K562 (cell line): Measurements from ENCODE around the gene SERPIND1. TPM values are rescaled to one million over a fixed set of nuclear protein-coding genes. Genes with fewer than 3 reads are reported as not detected.
A peak's percentile ranks its signal among the peaks of the same experiment; 100 is the strongest.

Experiments used
- ATAC-seq: fragments of 200-7000 bp; cut with Tn5 transposase; 3 replicates; pipeline ENCODE4 v1.9.1; 2020; ENCODE audit warnings: moderate library complexity
- BruUV-seq: library from RNA; stranded (reverse); fragments of 400-500 nt; replicated peaks from 2 replicates; lab custom pipeline; 2021; lab: Mats Ljungman, UMichigan
- CTCF ChIA-PET: fragments of 300-600 bp; formaldehyde crosslinking; extraction: SDS; loops from one replicate; lab custom pipeline; 2021; ENCODE audit warnings: low intra/inter-chr PET ratio; lab: Yijun Ruan, JAX
- POLR2A ChIA-PET: fragments of 300-600, 350-650 bp; sonication (Branson Sonifier 250); formaldehyde crosslinking; extraction: SDS; loops from one replicate; lab custom pipeline; 2021; ENCODE audit warnings: antibody characterized with exemption, inconsistent platforms; lab: Yijun Ruan, JAX
- DNase-seq, 4 experiments: peaks; one replicate each; pipeline versions ENCODE4 v3.0.0 to v3.0.0-alpha.2; 2011 to 2018; ENCODE audit warnings: low spot score in 3 of 4, mixed read lengths in 3 of 4; ENCODE audit errors: extremely low read depth in 1 of 4
- FAIRE-seq: peaks from 2 replicates; lab custom pipeline; 2011; peaks lifted over from hg19 to GRCh38; lab: Jason Lieb, UNC
- H2AFZ ChIP-seq: 2 replicates; pipeline ENCODE4 v1.6.0; 2011; ENCODE audit warnings: low read depth, low read length, control low read depth, inconsistent platforms
- H3K27ac ChIP-seq: fragments of 200-600 bp; 3 replicates; pipeline ENCODE4 v1.8.0; 2011; ENCODE audit warnings: low read depth, mild to moderate bottlenecking, control low read depth, inconsistent platforms, low read length, moderate library complexity, mixed read lengths; ENCODE audit errors: extremely low read depth
- H3K27me3 ChIP-seq, 2 experiments: fragments of 300-600 bp in 1 of 2; 2 replicates in 1 of 2; 3 replicates in 1 of 2; pipeline versions ENCODE4 v1.6.0 to v1.8.0; 2011; ENCODE audit warnings: inconsistent platforms in 2 of 2, low read length in 2 of 2, mild to moderate bottlenecking in 1 of 2, mixed read lengths in 1 of 2, moderate library complexity in 1 of 2; ENCODE audit not compliant: control insufficient read depth in 2 of 2, insufficient read depth in 2 of 2
- H3K36me3 ChIP-seq: fragments of 300-600 bp; 3 replicates; pipeline ENCODE4 v1.8.0; 2011; ENCODE audit warnings: mild to moderate bottlenecking, low read length, inconsistent platforms; ENCODE audit not compliant: control insufficient read depth, insufficient read depth
- H3K4me1 ChIP-seq, 2 experiments: fragments of 200-600 bp in 1 of 2; replicated peaks in 1 of 2; 2 replicates in 1 of 2; 3 replicates in 1 of 2; pipeline versions ENCODE4 v1.5.1 to v1.8.0; 2011; ENCODE audit warnings: inconsistent platforms in 2 of 2, low read length in 2 of 2, mild to moderate bottlenecking in 1 of 2, mixed read lengths in 1 of 2, moderate library complexity in 1 of 2; ENCODE audit not compliant: control insufficient read depth in 2 of 2, insufficient read depth in 2 of 2
- H3K4me2 ChIP-seq: 2 replicates; pipeline ENCODE4 v1.6.1; 2011; ENCODE audit warnings: low read length, control low read depth, inconsistent platforms, mixed read lengths; ENCODE audit not compliant: insufficient read depth
- H3K4me3 ChIP-seq: fragments of 200-600 bp; sonication (generic), shearing (Covaris generic); 2 replicates; pipeline ENCODE4 v1.5.1; 2016; ENCODE audit warnings: control low read depth, inconsistent platforms
- H3K79me2 ChIP-seq: fragments of 200-600 bp; 3 replicates; pipeline ENCODE4 v1.8.0; 2011; ENCODE audit warnings: low read length, inconsistent platforms; ENCODE audit not compliant: control insufficient read depth, insufficient read depth
- H3K9ac ChIP-seq, 2 experiments: 2 replicates each; pipeline versions ENCODE4 v1.6.0 to v1.6.1; 2011; ENCODE audit warnings: low read depth in 2 of 2, low read length in 2 of 2, control low read depth in 1 of 2, inconsistent platforms in 1 of 2, mild to moderate bottlenecking in 1 of 2, mixed read lengths in 1 of 2; ENCODE audit not compliant: insufficient read depth in 1 of 2
- H3K9me1 ChIP-seq: one replicate; pipeline ENCODE4 v1.6.0; 2011; ENCODE audit warnings: inconsistent platforms, mild to moderate bottlenecking, low read length, moderate library complexity; ENCODE audit not compliant: control insufficient read depth, insufficient read depth
- H3K9me3 ChIP-seq: replicated peaks from 2 replicates; pipeline ENCODE4 v1.5.1; 2011; ENCODE audit warnings: low read depth, low read length, inconsistent platforms; ENCODE audit not compliant: control insufficient read depth, insufficient read depth
- H4K20me1 ChIP-seq: replicated peaks from 2 replicates; pipeline ENCODE4 v1.6.1; 2011; ENCODE audit warnings: low read length, inconsistent platforms, mixed read lengths; ENCODE audit not compliant: control insufficient read depth, insufficient read depth
- ATF3 ChIP-seq, 2 experiments: fragments of 450-650 bp in 1 of 2; sonication (generic) in 1 of 2; formaldehyde crosslinking in 1 of 2; IDR thresholded peaks in 1 of 2; conservative IDR thresholded peaks in 1 of 2; 2 replicates each; pipeline versions ENCODE4 v1.6.1 to v1.8.1; 2016 to 2023; ENCODE audit warnings: mild to moderate bottlenecking in 2 of 2, moderate library complexity in 2 of 2, inconsistent platforms in 1 of 2, missing genetic modification reagents in 1 of 2
- ATF6 ChIP-seq: sonication (generic); formaldehyde crosslinking; IDR thresholded peaks from 2 replicates; pipeline ENCODE4 v1.4.0; 2020; ENCODE audit warnings: mild to moderate bottlenecking, missing genetic modification reagents
- DMBX1 ChIP-seq: fragments of 250-450 bp; sonication (Bioruptor Pico); IDR thresholded peaks from 2 replicates; pipeline ENCODE4 v1.8.0; 2022; ENCODE audit warnings: inconsistent platforms, mild to moderate bottlenecking, moderate library complexity, borderline replicate concordance
- E2F5 ChIP-seq: sonication (generic); formaldehyde crosslinking; IDR thresholded peaks from 2 replicates; pipeline ENCODE4 v1.8.0; 2022; ENCODE audit warnings: mild to moderate bottlenecking, missing genetic modification reagents
- HMG20A ChIP-seq: fragments of 450-650 bp; formaldehyde crosslinking; conservative IDR thresholded peaks from 2 replicates; pipeline ENCODE4 v1.4.0; 2020; ENCODE audit warnings: mild to moderate bottlenecking, mixed read lengths
- MTF1 ChIP-seq: fragments of 250-450 bp; sonication (Bioruptor Pico); IDR thresholded peaks from 2 replicates; pipeline ENCODE4 v1.9.0; 2021; ENCODE audit warnings: moderate library complexity, mild to moderate bottlenecking, inconsistent platforms, borderline replicate concordance
- PTTG1 ChIP-seq: fragments of 450-650 bp; IDR thresholded peaks from 2 replicates; pipeline ENCODE4 v1.6.1; 2016; ENCODE audit warnings: low read depth, mild to moderate bottlenecking, missing genetic modification characterization, missing compliant biosample characterization
- RBM22 ChIP-seq: fragments of 200-400 bp; formaldehyde crosslinking; IDR thresholded peaks from 2 replicates; pipeline ENCODE4 v1.6.1; 2018; ENCODE audit warnings: low read length, low read depth; ENCODE audit not compliant: poor library complexity, severe bottlenecking
- TCF7 ChIP-seq: sonication (generic); IDR thresholded peaks from 2 replicates; pipeline ENCODE4 v1.6.1; 2016; ENCODE audit warnings: antibody characterized with exemption, borderline replicate concordance
- ZFP36 ChIP-seq: fragments of 150-350 bp; IDR thresholded peaks from 2 replicates; pipeline ENCODE4 v1.6.1; 2018; ENCODE audit warnings: low read length, low read depth; ENCODE audit not compliant: partially characterized antibody
- ZFP91 ChIP-seq: sonication (generic); formaldehyde crosslinking; IDR thresholded peaks from 2 replicates; pipeline ENCODE4 v1.8.0; 2022; ENCODE audit warnings: mild to moderate bottlenecking, missing genetic modification reagents
- ZNF583 ChIP-seq: fragments of 250-450 bp; sonication (Bioruptor Pico); IDR thresholded peaks from 2 replicates; pipeline ENCODE4 v1.4.0; 2020
- ZNF668 ChIP-seq: fragments of 250-450 bp; sonication (Bioruptor Pico); IDR thresholded peaks from 2 replicates; pipeline ENCODE4 v1.8.0; 2022; ENCODE audit warnings: mild to moderate bottlenecking, inconsistent platforms
- WGBS: fragments of 100-300 bp; shearing (Covaris generic); methylation state at CpG from one replicate; pipeline ENCODE4 v1.1.6; 2016; ENCODE audit warnings: low coverage, mixed read lengths; ENCODE audit not compliant: insufficient coverage; ENCODE audit errors: missing lambda C conversion rate; 5-methylcytosine and 5-hydroxymethylcytosine counted together
- in situ Hi-C: fragments of 300-500 bp; cut with MboI; formaldehyde crosslinking; loops from 4 replicates; pipeline ENCODE4 v1.15.0; 2018; ENCODE audit warnings: inconsistent platforms, mixed read lengths
- intact Hi-C: fragments of 100-400 bp; cut with micrococcal nuclease; formaldehyde crosslinking; loops from 2 replicates; pipeline ENCODE4 v1.14.2; 2022
- polyA plus RNA-seq, 8 experiments: library from polyadenylated mRNA; depleted of rRNA in 4 of 8; stranded (reverse) in 5 of 8; unstranded in 3 of 8; fragments of >200 nt; fragmentation: Nextera tagmentation in 2 of 8; fragmentation: Illumina TruSeq in 1 of 8; extraction: Ambion mirVana in 2 of 8; extraction: Trizol in 1 of 8; gene quantifications; 2 replicates each; pipeline versions ENCODE4 v1.2.1 to v1.2.3, GENCODE V29; 2011 to 2014; ENCODE audit warnings: inconsistent platforms in 1 of 8, missing spikeins in 1 of 8
- total RNA-seq, 7 experiments: library from RNA; depleted of rRNA in 6 of 7; stranded (reverse); fragments of >200 nt in 6 of 7; fragmentation: Illumina TruSeq in 2 of 7; extraction: Trizol in 2 of 7; gene quantifications; 2 replicates each; pipeline versions ENCODE4 v1.2.1 to v1.2.3, GENCODE V29; 2011 to 2021; ENCODE audit warnings: low replicate concordance in 1 of 7

The SERPIND1 gene
- total and polyA plus RNA-seq, 9 of the 15 experiments (the other 6 are each of a cell fraction or from before 2014, with no cell fraction given), result 0.04 to 0.11 (median 0.09) TPM; not detected in 6

- Histone ChIP-seq H4K20me1 (peaks cover 83% of the 10 kb centered on the region), H2AFZ (no peak overlapping the region), H3K27me3 (no peaks in the 10 kb centered on the region), H3K4me3 (no peak overlapping the region), H3K36me3 (peaks cover 28% of the 10 kb centered on the region; the same call in 2 of the 3 replicates), H3K9ac (peak overlapping the region in 1 of 2 experiments; percentile 51; a peak in 3 of 4 replicates), H3K27ac (no peak overlapping the region), H3K9me1 (peaks cover 12% of the 10 kb centered on the region), H3K9me3 (no peaks in the 10 kb centered on the region), H3K79me2 (no peaks in the 10 kb centered on the region), H3K4me1 (peaks cover 21 to 32% of the 10 kb centered on the region in 2 experiments), H3K4me2 (no peak overlapping the region)
- ChIA-PET CTCF (interaction anchor here (0.5 to 1.3 kb wide), 3 partner anchors 20 to 134 kb away, joined by 3 to 4 read pairs (median 3); no protein-coding TSS in a partner anchor), POLR2A (interaction anchor here (0.7 to 2.0 kb wide), 6 partner anchors 9 to 35 kb away, joined by 3 to 9 read pairs (median 4); no protein-coding TSS in a partner anchor)
- peak in 1 of 4 experiments; percentile 63 for DNase-seq
- ATAC-seq, result no peak
- in situ Hi-C loops, result loop anchor here (25.0 kb wide), 2 partner anchors 356 to 1944 kb away; no protein-coding TSS in a partner anchor
- FAIRE-seq, result no peak
- BruUV-seq, result no TSS peak
- 49% methylated on average over 11 of the region's 11 CpGs for WGBS
- intact Hi-C loops, result loop anchor here (5.0 kb wide), 2 partner anchors 39 to 174 kb away; no protein-coding TSS in a partner anchor
- 0 out of 2 replicates have a peak, but pooled peaks have one; percentile 26 for TF ChIP-seq DMBX1 (CRISPR knock-in tag)
- TF ChIP-seq ZNF668 (CRISPR knock-in tag), result no peak
- 0 out of 2 replicates have a peak, but pooled peaks have one; percentile 78 for TF ChIP-seq ZFP91
- 0 out of 2 replicates have a peak, but pooled peaks have one; percentile 42 for TF ChIP-seq HMG20A
- no peak for TF ChIP-seq ZFP36
- 0 out of 2 replicates have a peak, but pooled peaks have one; percentile 15 for TF ChIP-seq E2F5 (CRISPR knock-in tag)
- no peak for TF ChIP-seq RBM22
- TF ChIP-seq ZNF583 (CRISPR knock-in tag), result 0 out of 2 replicates have a peak, but pooled peaks have one; percentile 47
- TF ChIP-seq PTTG1, result no peak
- no peak for TF ChIP-seq TCF7
- no peak for TF ChIP-seq ATF6 (CRISPR knock-in tag)
- no peak for TF ChIP-seq ATF3 (IDR thresholded peaks at IDR 0.05)
- TF ChIP-seq ATF3 (CRISPR knock-in tag; conservative IDR thresholded peaks at IDR 0.05), result 0 out of 2 replicates have a peak, but pooled peaks have one; percentile 4
- peak; percentile 63; the same call in 1 of the 2 replicates for TF ChIP-seq MTF1 (CRISPR knock-in tag)
These were observed 7.5 kb downstream of the SERPIND1 start for GRCh38 chr22:20781272-20781990.
